B cell (primary cell): ENCODE measurements around the gene CEND1.

Experiments
- EZH2 ChIP-seq: IDR thresholded peaks from 2 replicates; pipeline ENCODE4 v1.6.1; 2012; ENCODE audit warnings: borderline replicate concordance, low read depth, mild to moderate bottlenecking, moderate library complexity, low read length; ENCODE audit not compliant: insufficient read depth, poor library complexity, severe bottlenecking
- TF ChIP-seq, protein P1 (sequence below): fragments of 200-600 bp; IDR thresholded peaks from one replicate; pipeline ENCODE4 v1.8.0; 2022; ENCODE audit warnings: antibody characterized with exemption, mild to moderate bottlenecking

DNA sequence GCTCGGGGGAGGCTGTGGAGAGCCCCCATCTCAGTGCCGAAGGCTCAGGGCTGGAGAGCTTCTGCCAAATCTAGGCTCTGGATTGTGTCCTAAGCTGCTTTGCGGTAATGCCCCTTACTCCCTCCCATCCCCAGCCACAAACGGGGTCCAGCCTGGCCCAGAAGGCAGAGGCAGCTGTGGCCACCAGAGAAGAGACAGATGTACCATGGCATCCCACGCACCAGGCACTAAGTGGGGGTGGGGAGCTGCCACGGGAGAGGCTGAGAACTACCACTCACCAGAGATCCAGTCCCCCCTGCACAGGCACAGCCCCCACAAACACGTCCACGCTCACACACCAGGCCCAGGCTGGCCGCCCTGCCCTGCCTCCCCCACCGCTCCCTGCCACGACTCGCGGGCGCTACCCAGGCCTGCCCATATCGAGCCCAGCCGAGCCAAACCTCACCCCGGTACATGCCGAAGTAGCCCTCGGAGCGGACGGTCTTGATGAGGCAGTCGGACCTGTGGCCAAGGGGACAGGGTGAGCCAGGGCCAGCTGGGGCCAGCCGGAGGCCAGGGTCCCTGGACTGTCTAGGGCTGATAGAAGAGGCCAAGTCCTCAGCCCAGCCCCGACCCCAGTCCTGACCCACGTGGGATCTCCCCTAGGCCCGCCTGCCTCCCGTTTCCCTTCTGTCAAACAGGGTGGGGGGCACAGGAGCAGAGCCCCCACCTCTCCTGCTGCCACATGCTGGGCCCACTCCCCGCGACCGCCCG is 4.3 kb upstream of the CEND1 start:
- TF ChIP-seq, protein P1, sequence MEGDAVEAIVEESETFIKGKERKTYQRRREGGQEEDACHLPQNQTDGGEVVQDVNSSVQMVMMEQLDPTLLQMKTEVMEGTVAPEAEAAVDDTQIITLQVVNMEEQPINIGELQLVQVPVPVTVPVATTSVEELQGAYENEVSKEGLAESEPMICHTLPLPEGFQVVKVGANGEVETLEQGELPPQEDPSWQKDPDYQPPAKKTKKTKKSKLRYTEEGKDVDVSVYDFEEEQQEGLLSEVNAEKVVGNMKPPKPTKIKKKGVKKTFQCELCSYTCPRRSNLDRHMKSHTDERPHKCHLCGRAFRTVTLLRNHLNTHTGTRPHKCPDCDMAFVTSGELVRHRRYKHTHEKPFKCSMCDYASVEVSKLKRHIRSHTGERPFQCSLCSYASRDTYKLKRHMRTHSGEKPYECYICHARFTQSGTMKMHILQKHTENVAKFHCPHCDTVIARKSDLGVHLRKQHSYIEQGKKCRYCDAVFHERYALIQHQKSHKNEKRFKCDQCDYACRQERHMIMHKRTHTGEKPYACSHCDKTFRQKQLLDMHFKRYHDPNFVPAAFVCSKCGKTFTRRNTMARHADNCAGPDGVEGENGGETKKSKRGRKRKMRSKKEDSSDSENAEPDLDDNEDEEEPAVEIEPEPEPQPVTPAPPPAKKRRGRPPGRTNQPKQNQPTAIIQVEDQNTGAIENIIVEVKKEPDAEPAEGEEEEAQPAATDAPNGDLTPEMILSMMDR = no peak
- TF ChIP-seq EZH2 = no peak
